BE2C (cell line): ENCODE results near the gene CNTRL.
"Not testable (repeated sequence)": the region's sequence is repeated elsewhere in the genome, so short reads cannot be mapped to it uniquely, and the experiment has no call there.

Experiments
- DNase-seq: peaks from one replicate; pipeline ENCODE4 v3.0.0-alpha.2; 2020
- H3K27me3 ChIP-seq: fragments of 250-450 bp; sonication (Bioruptor Pico); 2 replicates; pipeline ENCODE4 v1.5.1; 2020; ENCODE audit warnings: mild to moderate bottlenecking
- H3K36me3 ChIP-seq: fragments of 250-450 bp; sonication (Bioruptor Pico); 2 replicates; pipeline ENCODE4 v1.5.1; 2020; ENCODE audit warnings: mild to moderate bottlenecking
- H3K4me1 ChIP-seq: fragments of 250-450 bp; sonication (Bioruptor Pico); 2 replicates; pipeline ENCODE4 v1.5.1; 2020
- H3K4me3 ChIP-seq: 2 replicates; pipeline ENCODE4 v1.5.1; 2011; ENCODE audit warnings: low read depth, low read length
- H3K9me3 ChIP-seq: fragments of 250-450 bp; sonication (Bioruptor Pico); 2 replicates; pipeline ENCODE4 v1.5.1; 2020
- CTCF ChIP-seq: IDR thresholded peaks from 2 replicates; pipeline ENCODE4 v1.5.1; 2012; ENCODE audit warnings: mild to moderate bottlenecking, low read depth, low read length

The CNTRL gene

GRCh38 chr9:121178676-121179372 lies 104.1 kb downstream of the CNTRL start:
- no peak overlapping the region for H3K4me3 ChIP-seq
- peaks cover 49% of the 10 kb centered on the region for H3K36me3 ChIP-seq
- H3K4me1 ChIP-seq, result no peaks in the 10 kb centered on the region
- no peak for DNase-seq
- no peak for TF ChIP-seq CTCF
- H3K9me3 ChIP-seq, result no peaks in the 10 kb centered on the region
- H3K27me3 ChIP-seq, result no peaks in the 10 kb centered on the region

DNA sequence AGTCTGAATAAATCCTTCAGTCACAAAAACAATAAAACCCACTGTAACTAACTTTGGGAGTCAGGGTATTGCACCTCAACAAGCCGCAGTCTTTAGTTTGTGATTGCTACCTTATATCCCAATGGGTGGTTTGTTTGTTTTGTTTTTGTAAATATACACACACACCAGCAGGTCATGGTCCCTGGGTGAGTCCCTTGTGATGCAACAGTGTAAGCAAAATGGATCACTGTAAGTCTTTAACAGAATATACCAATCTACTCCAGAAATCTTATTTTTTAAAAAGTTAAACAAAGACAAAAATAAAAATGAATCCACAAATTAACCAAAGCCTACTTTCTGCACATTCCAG lies 104.6 kb downstream of the CNTRL start:
- H3K36me3 ChIP-seq, result peaks cover 47% of the 10 kb centered on the region
- not testable (repeated sequence) for DNase-seq, H3K4me1 ChIP-seq, H3K27me3 ChIP-seq, H3K4me3 ChIP-seq, H3K9me3 ChIP-seq

DNA sequence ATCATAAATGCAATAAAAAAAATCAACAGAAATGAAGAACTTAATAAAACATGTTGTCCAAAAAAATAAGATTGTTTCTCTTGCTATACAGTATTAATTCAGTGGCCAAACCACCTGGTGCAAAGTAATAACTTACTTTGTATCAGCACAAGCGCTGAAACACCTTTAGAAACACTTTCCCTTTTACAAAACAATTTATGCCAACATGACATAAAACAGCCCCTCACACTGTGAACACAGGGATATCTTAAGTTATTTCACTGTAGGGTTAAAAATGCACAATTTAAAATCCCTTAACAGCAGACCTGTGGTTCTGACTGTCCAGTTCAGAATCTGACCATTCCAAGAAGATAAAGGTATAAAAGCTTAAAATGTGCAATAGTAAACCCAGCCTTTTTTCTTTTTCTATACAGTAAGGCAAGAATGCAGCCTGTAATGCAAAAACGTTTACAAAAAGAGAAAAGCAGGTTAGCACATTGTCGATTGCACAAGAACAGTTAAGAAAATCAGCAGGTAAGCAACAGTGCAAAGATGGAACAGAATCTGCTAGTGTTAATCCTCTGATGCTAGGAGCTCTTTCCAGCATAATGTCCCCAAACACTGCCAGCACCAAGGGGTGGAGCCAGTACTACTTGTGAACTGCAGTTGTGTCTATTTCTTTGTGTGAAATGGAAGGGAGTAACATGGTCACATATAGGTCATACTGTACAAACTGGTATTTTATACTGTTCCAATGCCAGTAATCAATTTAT lies 105.4 kb downstream of the CNTRL start:
- no peak for TF ChIP-seq CTCF
- Histone ChIP-seq H3K9me3 (no peaks in the 10 kb centered on the region), H3K36me3 (peaks cover 43% of the 10 kb centered on the region), H3K4me1 (no peaks in the 10 kb centered on the region), H3K27me3 (no peaks in the 10 kb centered on the region), H3K4me3 (no peak overlapping the region)
- no peak for DNase-seq

DNA sequence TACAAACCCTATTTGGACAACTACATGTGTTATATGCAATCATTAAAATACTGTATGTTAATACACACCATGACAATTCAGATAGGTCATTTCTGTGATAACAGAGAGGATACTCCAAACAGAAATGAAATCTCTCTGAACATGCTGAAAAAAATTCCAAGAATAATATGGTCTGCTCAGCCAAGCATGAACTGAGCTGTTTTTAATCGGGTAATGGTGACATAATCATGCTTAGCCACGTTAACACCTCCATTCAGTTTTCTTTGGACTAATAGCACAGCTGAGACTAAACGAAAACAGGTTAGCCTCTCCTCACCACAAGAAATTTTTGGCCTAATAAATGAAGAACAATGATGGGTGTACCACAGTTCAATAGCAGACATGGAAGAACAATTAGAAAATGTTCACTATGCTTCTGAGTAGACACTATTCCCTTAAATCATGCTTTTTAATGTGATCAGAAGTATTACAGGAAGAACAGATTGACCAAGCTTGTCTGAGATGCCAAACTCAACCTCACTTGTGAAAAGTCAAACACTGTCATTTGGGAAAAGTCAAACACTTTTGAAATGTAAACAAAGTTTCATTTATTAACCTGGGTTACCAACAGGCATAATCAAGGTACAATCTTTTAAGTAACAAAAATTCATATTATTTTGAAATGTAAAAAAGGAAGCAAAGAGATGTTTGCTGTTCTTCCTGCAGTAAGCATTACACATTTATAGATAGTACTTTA lies 107.5 kb downstream of the CNTRL start:
- no peak for DNase-seq
- no peaks in the 10 kb centered on the region for H3K9me3 ChIP-seq
- no peak for TF ChIP-seq CTCF
- H3K4me3 ChIP-seq, result no peak overlapping the region
- peaks cover 41% of the 10 kb centered on the region for H3K36me3 ChIP-seq
- H3K4me1 ChIP-seq, result no peaks in the 10 kb centered on the region
- no peaks in the 10 kb centered on the region for H3K27me3 ChIP-seq

DNA sequence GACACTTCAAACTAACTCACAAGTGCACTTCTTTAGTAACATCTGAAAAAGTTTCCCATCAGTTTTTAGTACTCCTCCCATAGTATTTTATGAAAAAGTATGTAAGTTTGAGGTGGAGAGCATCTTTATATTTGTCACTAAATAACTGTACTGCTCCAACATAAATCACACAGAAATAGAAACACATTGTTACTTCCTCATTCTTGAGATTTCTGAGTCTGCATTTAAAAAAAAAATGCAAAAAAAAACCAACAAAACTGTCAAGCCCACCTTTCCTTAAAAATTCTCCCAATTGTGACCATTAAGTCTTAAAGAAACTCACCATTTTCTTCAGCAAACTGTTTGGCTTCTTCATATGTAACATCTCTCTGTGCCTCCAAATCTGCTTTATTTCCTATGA lies 108.2 kb downstream of the CNTRL start:
- no peaks in the 10 kb centered on the region for H3K27me3 ChIP-seq
- H3K9me3 ChIP-seq, result no peaks in the 10 kb centered on the region
- no peaks in the 10 kb centered on the region for H3K4me1 ChIP-seq
- peaks cover 40% of the 10 kb centered on the region for H3K36me3 ChIP-seq
- no peak for TF ChIP-seq CTCF
- no peak overlapping the region for H3K4me3 ChIP-seq
- DNase-seq, result no peak

GRCh38 chr9:121183666-121184423 lies 109.1 kb downstream of the CNTRL start:
- DNase-seq, result no peak
- Histone ChIP-seq H3K4me1 (no peaks in the 10 kb centered on the region), H3K27me3 (no peaks in the 10 kb centered on the region), H3K9me3 (no peaks in the 10 kb centered on the region), H3K36me3 (peaks cover 37% of the 10 kb centered on the region), H3K4me3 (no peak overlapping the region)
- no peak for TF ChIP-seq CTCF
